ENCODE measurements around the gene E2F7. TPM values are rescaled to one million over a fixed set of nuclear protein-coding genes. Genes with fewer than 3 reads are reported as not detected.
"Not testable (repeated sequence)": the region's sequence is repeated elsewhere in the genome, so short reads cannot be mapped to it uniquely, and the experiment has no call there.

E2F7 gene
- total and polyA plus RNA-seq, 2 of the 8 experiments (the other 6 are each of a cell fraction or from before 2014, with no cell fraction given) = 8.8 to 18.5 TPM

GRCh38 chr12:77076886-77077285, 11.5 kb upstream of the E2F7 start:
- Histone ChIP-seq H2BK12ac (ENCODE audit: low read depth, low read length) (no peak overlapping the region), H3K56ac (replicated peaks; ENCODE audit: insufficient read length, low read depth, low read length) (no peak overlapping the region), H3K27ac (ENCODE audit: low read depth, low read length) (no peak overlapping the region), H2BK5ac (ENCODE audit: low read depth, low read length) (no peak overlapping the region), H3K79me1 (ENCODE audit: low read depth, low read length) (no peaks in the 10 kb centered on the region), H4K5ac (ENCODE audit: insufficient read length, low read depth, low read length) (no peak overlapping the region), H4K20me1 (replicated peaks in 1 of 2; ENCODE audit: control insufficient read depth in 1 of 2, insufficient read depth in 2 of 2, low read length in 2 of 2) (no peaks in the 10 kb centered on the region), H3K4me3 (ENCODE audit: extremely low read depth in 1 of 4, insufficient read depth in 2 of 4, low read depth in 3 of 4, low read length in 4 of 4) (no peak overlapping the region), H3K4me2 (ENCODE audit: insufficient read depth in 1 of 2, low read depth in 2 of 2, low read length in 2 of 2) (no peak overlapping the region), H3K9ac (replicated peaks in 1 of 4; ENCODE audit: extremely low read depth in 1 of 4, low read depth in 3 of 4, low read length in 3 of 4) (no peak overlapping the region), H2BK15ac (ENCODE audit: low read length) (no peak overlapping the region), H2BK20ac (ENCODE audit: low read length) (no peak overlapping the region), H2AFZ (ENCODE audit: low read length) (no peak overlapping the region), H3K9me3 (ENCODE audit: insufficient read depth in 2 of 2, low read depth in 1 of 2, low read length in 1 of 2) (no peaks in the 10 kb centered on the region), H3K4ac (replicated peaks; ENCODE audit: insufficient read length, low read depth, low read length) (no peak overlapping the region), H3K79me2 (ENCODE audit: control insufficient read depth in 1 of 2, insufficient read depth in 2 of 2, low read length in 2 of 2) (no peaks in the 10 kb centered on the region), H3K18ac (ENCODE audit: extremely low read depth, low read length) (no peak overlapping the region), H4K8ac (ENCODE audit: extremely low read depth, insufficient read depth, low read length) (no peak overlapping the region), H3K27me3 (replicated peaks in 1 of 4; ENCODE audit: control insufficient read depth in 3 of 4, extremely low read depth in 1 of 4, insufficient read depth in 3 of 4, low read length in 3 of 4) (no peaks in the 10 kb centered on the region), H3K14ac (ENCODE audit: insufficient read length) (no peak overlapping the region), H3K23ac (ENCODE audit: insufficient read length) (no peak overlapping the region), H4K91ac (replicated peaks; ENCODE audit: insufficient read length, low read length) (no peak overlapping the region), H3K36me3 (ENCODE audit: control insufficient read depth in 2 of 4, insufficient read depth in 4 of 4, low read length in 3 of 4) (no peaks in the 10 kb centered on the region), H2BK120ac (replicated peaks; ENCODE audit: low read depth, low read length) (no peak overlapping the region), H2AK5ac (ENCODE audit: low read depth, low read length) (no peak overlapping the region), H3K4me1 (replicated peaks in 1 of 4; ENCODE audit: control insufficient read depth in 3 of 4, insufficient read depth in 4 of 4, low read length in 3 of 4) (no peaks in the 10 kb centered on the region), H3K23me2 (ENCODE audit: low read depth, low read length) (no peaks in the 10 kb centered on the region)
- ChIA-PET CTCF (ENCODE audit: partially characterized antibody) (interaction anchor here (0.6 to 1.4 kb wide), 3 partner anchors 10 to 242 kb away, joined by 3 to 5 read pairs (median 3); no protein-coding TSS in a partner anchor), POLR2A (ENCODE audit: partially characterized antibody) (no interaction called here)
- DNase-seq (ENCODE audit: low read depth in 1 of 2, low spot score in 2 of 2) = no peak
- FAIRE-seq = no peak
- 93% methylated on average over 1 of the region's 1 CpG; no CpG with 5 or more reads in 1 of the 2 experiments for WGBS, 2 experiments (ENCODE audit: extremely low coverage in 1 of 2, insufficient coverage in 1 of 2, insufficient read length in 1 of 2, insufficient replicate concordance in 2 of 2, low coverage in 1 of 2, low lambda C conversion rate in 2 of 2, missing lambda C conversion rate in 1 of 2)
- no peak for TF ChIP-seq POU5F1 (IDR thresholded peaks at IDR 0.05; ENCODE audit: low read depth, low read length)

GRCh38 chr12:77073894-77074293, 8.5 kb upstream of the E2F7 start:
- H3K18ac ChIP-seq (ENCODE audit: extremely low read depth, low read length); H3K4me2 ChIP-seq (ENCODE audit: insufficient read depth in 1 of 2, low read depth in 2 of 2, low read length in 2 of 2); H3K4me1 ChIP-seq (replicated peaks in 1 of 4; ENCODE audit: control insufficient read depth in 3 of 4, insufficient read depth in 4 of 4, low read length in 3 of 4); POLR2A ChIA-PET (ENCODE audit: partially characterized antibody); H3K36me3 ChIP-seq (ENCODE audit: control insufficient read depth in 2 of 4, insufficient read depth in 4 of 4, low read length in 3 of 4); H3K79me2 ChIP-seq (ENCODE audit: control insufficient read depth in 1 of 2, insufficient read depth in 2 of 2, low read length in 2 of 2); H2BK120ac ChIP-seq (replicated peaks; ENCODE audit: low read depth, low read length); H3K23me2 ChIP-seq (ENCODE audit: low read depth, low read length); H2BK5ac ChIP-seq (ENCODE audit: low read depth, low read length); H3K79me1 ChIP-seq (ENCODE audit: low read depth, low read length); H3K27me3 ChIP-seq (replicated peaks in 1 of 4; ENCODE audit: control insufficient read depth in 3 of 4, extremely low read depth in 1 of 4, insufficient read depth in 3 of 4, low read length in 3 of 4); H2BK20ac ChIP-seq (ENCODE audit: low read length); H3K56ac ChIP-seq (replicated peaks; ENCODE audit: insufficient read length, low read depth, low read length); H4K5ac ChIP-seq (ENCODE audit: insufficient read length, low read depth, low read length); H3K23ac ChIP-seq (ENCODE audit: insufficient read length); H2BK12ac ChIP-seq (ENCODE audit: low read depth, low read length); H3K9me3 ChIP-seq (ENCODE audit: insufficient read depth in 2 of 2, low read depth in 1 of 2, low read length in 1 of 2); H3K27ac ChIP-seq (ENCODE audit: low read depth, low read length); DNase-seq (ENCODE audit: low read depth in 1 of 2, low spot score in 2 of 2); H3K4me3 ChIP-seq (ENCODE audit: extremely low read depth in 1 of 4, insufficient read depth in 2 of 4, low read depth in 3 of 4, low read length in 4 of 4); H3K9ac ChIP-seq (replicated peaks in 1 of 4; ENCODE audit: extremely low read depth in 1 of 4, low read depth in 3 of 4, low read length in 3 of 4); H3K14ac ChIP-seq (ENCODE audit: insufficient read length); H4K91ac ChIP-seq (replicated peaks; ENCODE audit: insufficient read length, low read length); FAIRE-seq; H2BK15ac ChIP-seq (ENCODE audit: low read length); H4K20me1 ChIP-seq (replicated peaks in 1 of 2; ENCODE audit: control insufficient read depth in 1 of 2, insufficient read depth in 2 of 2, low read length in 2 of 2); H3K4ac ChIP-seq (replicated peaks; ENCODE audit: insufficient read length, low read depth, low read length); H2AFZ ChIP-seq (ENCODE audit: low read length); H2AK5ac ChIP-seq (ENCODE audit: low read depth, low read length); H4K8ac ChIP-seq (ENCODE audit: extremely low read depth, insufficient read depth, low read length): not testable (repeated sequence)
- 87% methylated on average over 5 of the region's 5 CpGs; no CpG with 5 or more reads in 1 of the 2 experiments for WGBS, 2 experiments (ENCODE audit: extremely low coverage in 1 of 2, insufficient coverage in 1 of 2, insufficient read length in 1 of 2, insufficient replicate concordance in 2 of 2, low coverage in 1 of 2, low lambda C conversion rate in 2 of 2, missing lambda C conversion rate in 1 of 2)
- CTCF ChIA-PET (ENCODE audit: partially characterized antibody) = interaction anchor here (1.2 kb wide), 1 partner anchor 25 kb away, joined by 3 read pairs; no protein-coding TSS in a partner anchor

Data from H1 (cell line).